T-cell (primary cell): ENCODE data around the gene LTB. TPM values are rescaled to one million over a fixed set of nuclear protein-coding genes. Genes with fewer than 3 reads are reported as not detected.

Experiments used
- ATAC-seq, 4 experiments: fragments of 200-7000 bp in 3 of 4; fragments of 150-1000 bp in 1 of 4; cut with Tn5 transposase; replicated peaks in 1 of 4; 1 replicate in 3 of 4; 2 replicates in 1 of 4; pipeline ENCODE4 v1.10.0; 2021; ENCODE audit warnings: moderate library complexity in 3 of 4, mild to moderate bottlenecking in 2 of 4, moderate number of reproducible peaks in 1 of 4
- CTCF ChIA-PET, 2 donors: fragments of 300-600 bp; sonication (Branson Sonifier 250); formaldehyde crosslinking; loops; one replicate each; lab custom pipeline; 2022; ENCODE audit warnings: antibody characterized with exemption in 2 of 2; lab: Charles Lee
- POLR2A ChIA-PET, 2 donors: fragments of 300-600 bp; sonication (Branson Sonifier 250); formaldehyde crosslinking; loops; one replicate each; lab custom pipeline; 2022; ENCODE audit warnings: antibody characterized with exemption in 2 of 2; lab: Charles Lee
- DNase-seq, 35 experiments: peaks; one replicate each; pipeline versions ENCODE4 v3.0.0 to v3.0.0-alpha.2; 2013 to 2023
- H3K27ac ChIP-seq: one replicate; pipeline ENCODE4 v1.5.1; 2013; ENCODE audit warnings: low read length
- H3K27me3 ChIP-seq, 2 experiments: replicated peaks in 1 of 2; 1 replicate in 1 of 2; 2 replicates in 1 of 2; pipeline versions ENCODE4 v1.6.1 to v1.7.0; 2013; ENCODE audit warnings: low read length in 1 of 2, mixed read lengths in 1 of 2; ENCODE audit not compliant: control insufficient read depth in 2 of 2, insufficient read depth in 2 of 2; ENCODE audit errors: extremely low read depth in 1 of 2
- H3K36me3 ChIP-seq, 2 donors: 1 replicate in 1 of 2; 2 replicates in 1 of 2; pipeline versions ENCODE4 v1.6.1 to v1.7.0; 2013; ENCODE audit warnings: low read length in 1 of 2; ENCODE audit not compliant: control insufficient read depth in 2 of 2, insufficient read depth in 1 of 2; ENCODE audit errors: extremely low read depth in 1 of 2
- H3K4me1 ChIP-seq, 2 experiments: 1 replicate in 1 of 2; 2 replicates in 1 of 2; pipeline versions ENCODE4 v1.6.1 to v1.7.0; 2013; ENCODE audit warnings: low read length in 2 of 2, mixed read lengths in 1 of 2; ENCODE audit not compliant: insufficient read depth in 2 of 2, control insufficient read depth in 1 of 2; ENCODE audit errors: extremely low read depth in 1 of 2
- H3K4me3 ChIP-seq, 2 donors: 1 replicate in 1 of 2; 2 replicates in 1 of 2; pipeline versions ENCODE4 v1.5.1 to v1.7.0; 2013; ENCODE audit warnings: mild to moderate bottlenecking in 2 of 2, low read length in 1 of 2, moderate library complexity in 1 of 2; ENCODE audit not compliant: control insufficient read depth in 1 of 2; ENCODE audit errors: extremely low read depth in 1 of 2
- H3K9me3 ChIP-seq: 2 replicates; pipeline ENCODE4 v1.7.0; 2013
- H3K27ac Mint-ChIP-seq, 2 donors: one replicate each; pipeline ENCODE4 v1.8.0; 2020 to 2021; ENCODE audit warnings: mild to moderate bottlenecking in 2 of 2, mixed read lengths in 2 of 2
- H3K27me3 Mint-ChIP-seq, 2 donors: one replicate each; pipeline ENCODE4 v1.8.0; 2021 to 2022; ENCODE audit warnings: mixed read lengths in 2 of 2
- H3K36me3 Mint-ChIP-seq: one replicate; pipeline ENCODE4 v1.8.0; 2021; ENCODE audit warnings: mixed read lengths
- H3K4me1 Mint-ChIP-seq, 3 donors: one replicate each; pipeline ENCODE4 v1.8.0; 2020 to 2022; ENCODE audit warnings: mixed read lengths in 3 of 3, mild to moderate bottlenecking in 1 of 3
- H3K4me3 Mint-ChIP-seq, 3 donors: one replicate each; pipeline ENCODE4 v1.8.0; 2020 to 2022; ENCODE audit warnings: mild to moderate bottlenecking in 3 of 3, mixed read lengths in 3 of 3, moderate library complexity in 3 of 3
- H3K9me3 Mint-ChIP-seq, 3 donors: one replicate each; pipeline ENCODE4 v1.8.0; 2020 to 2022; ENCODE audit warnings: mixed read lengths in 3 of 3
- WGBS: methylation state at CpG from one replicate; pipeline ENCODE4 v1.1.5; 2013; ENCODE audit warnings: missing lambda C conversion rate; ENCODE audit not compliant: insufficient coverage; 5-methylcytosine and 5-hydroxymethylcytosine counted together
- total RNA-seq, 35 experiments: library from RNA in 6 of 35; stranded (reverse) in 6 of 35; fragments of 120-200 nt in 1 of 35; gene quantifications; one replicate each; pipeline versions ENCODE4 v1.2.1 to v1.2.4 and lab custom pipeline; 2013 to 2026

The LTB gene
- total RNA-seq, 5 donors from 2014 or later (not counting 1 experiment from before 2014, with no cell fraction given) = 398 to 926 (median 813) TPM

DNA sequence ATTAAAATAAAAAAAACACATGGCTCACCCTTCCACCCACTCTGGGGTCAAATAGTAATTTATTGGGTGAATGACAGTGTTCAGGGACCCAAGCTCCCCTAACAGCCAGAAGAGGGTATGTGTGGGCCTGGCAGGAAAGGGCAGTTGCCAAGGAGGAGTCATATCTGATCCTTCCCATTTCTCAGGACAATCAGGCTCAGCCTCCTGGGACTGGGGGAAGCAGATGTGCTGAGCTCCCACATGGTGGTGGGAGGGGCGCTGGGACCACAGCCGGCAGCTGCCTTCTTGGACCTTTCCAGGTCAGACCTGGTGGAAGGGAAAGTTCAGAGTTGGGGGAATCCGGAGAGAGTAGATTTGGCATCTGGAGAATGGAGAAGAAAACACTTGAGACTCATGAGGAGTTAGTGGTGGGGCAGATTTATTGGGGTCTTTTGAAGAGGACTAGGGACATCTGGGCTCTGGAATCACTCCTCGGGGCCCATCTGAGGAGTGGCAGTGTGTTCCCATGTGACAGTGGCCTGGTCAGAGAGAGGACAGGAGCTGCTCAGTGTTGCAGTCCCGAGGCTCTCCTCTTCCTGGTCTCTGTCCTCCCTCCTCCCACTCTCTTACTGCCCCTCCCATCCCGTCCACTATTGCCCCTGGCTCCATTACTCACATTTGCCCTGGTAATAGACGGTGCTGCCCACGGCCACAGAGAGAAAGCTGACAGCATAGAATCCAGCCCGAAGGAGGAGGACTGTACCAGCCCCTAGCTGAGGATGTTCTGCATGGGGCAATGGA is 6.8 kb upstream of the LTB start:
- Histone ChIP-seq H3K4me3 (peak overlapping the region in 1 of 2 donors; percentile 1), H3K9me3 (no peaks in the 10 kb centered on the region), H3K36me3 (no peaks in the 10 kb centered on the region), H3K4me1 (peaks cover 54 to 80% of the 10 kb centered on the region in 2 experiments), H3K27ac (peak overlapping the region; percentile 86), H3K27me3 (no peaks in the 10 kb centered on the region)
- no peak overlapping the region for H3K4me3 Mint-ChIP-seq
- 88% methylated on average over 3 of the region's 9 CpGs for WGBS
- H3K9me3 Mint-ChIP-seq = no peaks in the 10 kb centered on the region
- CTCF ChIA-PET = interaction anchor here in 1 of 2 donors (3.0 kb wide), 1 partner anchor 9 kb away, joined by 13 read pairs; no protein-coding TSS in a partner anchor
- H3K27me3 Mint-ChIP-seq = no peaks in the 10 kb centered on the region
- H3K4me1 Mint-ChIP-seq = peaks cover 70 to 89% (median 80%) of the 10 kb centered on the region in 3 donors
- peak overlapping the region; percentile 90 to 92 for H3K27ac Mint-ChIP-seq
- DNase-seq (no peak), ATAC-seq (no peak)
- H3K36me3 Mint-ChIP-seq = no peaks in the 10 kb centered on the region
- POLR2A ChIA-PET = interaction anchor here in 1 of 2 donors (0.8 kb wide), 1 partner anchor 14 kb away, joined by 3 read pairs; the partner anchor contains the start of gene TNF

DNA sequence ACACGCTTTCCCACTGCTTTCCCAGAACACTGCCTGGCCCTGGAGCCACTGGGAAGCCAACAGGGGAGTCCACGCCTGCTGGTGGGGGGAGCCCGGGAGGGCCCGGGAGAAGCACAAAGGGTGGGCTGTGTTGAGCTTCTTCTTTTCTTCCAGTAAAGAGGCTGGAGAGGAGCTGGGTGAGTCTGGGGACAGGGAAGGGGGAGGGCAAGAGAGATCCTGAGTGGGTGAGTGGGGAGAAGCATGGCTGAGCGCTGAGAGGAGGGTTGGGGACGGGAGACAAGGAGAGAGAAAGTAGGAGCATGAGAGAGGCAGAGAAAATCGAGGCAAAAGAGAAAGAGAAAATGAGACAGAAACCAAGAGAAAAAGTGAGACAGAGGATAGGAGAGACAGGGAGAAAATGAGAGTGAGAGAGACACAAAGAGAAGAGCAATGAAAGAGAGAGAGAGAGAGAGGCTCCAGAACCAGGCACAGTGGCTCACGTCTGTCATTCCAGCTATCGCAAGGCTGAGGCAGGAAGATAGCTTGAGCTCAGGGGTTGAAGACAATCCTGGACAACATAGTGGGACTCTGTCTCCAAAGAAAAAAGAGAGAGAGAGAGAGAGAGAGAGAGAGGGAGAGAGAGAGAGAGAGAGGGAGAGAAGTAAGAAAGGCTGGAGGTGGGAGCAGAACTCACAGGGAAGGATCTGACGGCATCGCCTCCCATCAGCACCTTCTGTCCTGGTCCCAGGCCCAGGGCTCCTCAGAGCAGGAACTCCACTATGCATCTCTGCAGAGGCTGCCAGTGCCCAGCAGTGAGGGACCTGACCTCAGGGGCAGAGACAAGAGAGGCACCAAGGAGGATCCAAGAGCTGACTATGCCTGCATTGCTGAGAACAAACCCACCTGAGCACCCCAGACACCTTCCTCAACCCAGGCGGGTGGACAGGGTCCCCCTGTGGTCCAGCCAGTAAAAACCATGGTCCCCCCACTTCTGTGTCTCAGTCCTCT is 5.9 kb upstream of the LTB start:
- Mint-ChIP-seq H3K27me3 (no peaks in the 10 kb centered on the region), H3K4me1 (peaks cover 67 to 89% (median 83%) of the 10 kb centered on the region in 3 donors), H3K4me3 (peak overlapping the region; percentile 47 to 97 (median 60)), H3K27ac (peak overlapping the region; percentile 94 to 98), H3K9me3 (no peaks in the 10 kb centered on the region), H3K36me3 (no peaks in the 10 kb centered on the region)
- H3K36me3 ChIP-seq = no peaks in the 10 kb centered on the region
- no peak for ATAC-seq
- H3K4me1 ChIP-seq = peaks cover 55 to 80% of the 10 kb centered on the region in 2 experiments
- no peaks in the 10 kb centered on the region for H3K9me3 ChIP-seq
- H3K27ac ChIP-seq = peak overlapping the region; percentile 86
- ChIA-PET POLR2A (interaction anchor here (0.6 to 1.3 kb wide), 4 partner anchors 12 to 237 kb away, joined by 3 to 4 read pairs (median 3); partner anchors contain the start of gene TNF (in 1 of the 2)), CTCF (interaction anchor here (1.1 to 3.0 kb wide), 6 partner anchors 10 to 37 kb away, joined by 3 to 13 read pairs (median 5); partner anchors contain the start of gene TNF (in 1 of the 2))
- no peaks in the 10 kb centered on the region for H3K27me3 ChIP-seq
- no peak overlapping the region for H3K4me3 ChIP-seq
- no peak for DNase-seq
- WGBS = 28% methylated on average over 10 of the region's 12 CpGs

DNA sequence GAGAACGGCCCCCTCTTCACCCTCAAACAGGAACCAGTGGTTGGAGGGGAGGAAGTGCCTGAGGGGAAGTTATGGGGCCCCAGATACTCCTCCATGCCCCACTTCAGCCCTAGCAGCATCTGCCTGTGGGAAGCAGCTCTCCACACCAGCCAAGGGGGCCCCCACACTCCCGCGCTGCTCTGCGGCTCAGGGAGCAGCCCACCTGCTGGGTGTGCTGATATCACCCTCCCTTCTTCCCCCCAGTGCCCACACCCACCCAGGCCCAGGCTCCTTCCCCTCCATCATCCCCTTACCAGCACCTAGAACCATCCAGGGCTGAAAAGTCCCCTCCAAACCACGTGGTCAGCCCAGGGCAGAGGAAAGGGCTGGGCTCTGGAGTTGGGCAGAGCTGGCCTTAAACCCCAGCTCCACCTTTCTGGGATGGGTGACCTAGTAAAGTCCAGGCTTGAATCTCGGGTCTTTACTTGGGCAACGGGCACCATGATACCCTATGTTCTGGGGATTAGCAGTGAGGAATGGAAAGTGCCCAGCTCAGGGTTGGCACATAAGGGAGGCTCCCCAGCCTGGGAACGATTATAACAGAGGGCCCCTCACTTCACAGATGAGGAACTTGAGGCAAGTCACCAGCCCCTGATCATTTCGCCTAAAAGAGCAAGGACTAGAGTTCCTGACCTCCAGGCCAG is 4.5 kb upstream of the LTB start:
- ATAC-seq (peak; percentile 35 to 44 (median 40)), DNase-seq (peak in 15 of 35 experiments; percentile 22 to 57 (median 36))
- peaks cover 67 to 86% (median 79%) of the 10 kb centered on the region in 3 donors for H3K4me1 Mint-ChIP-seq
- no peaks in the 10 kb centered on the region for H3K9me3 Mint-ChIP-seq
- Histone ChIP-seq H3K9me3 (no peaks in the 10 kb centered on the region), H3K27me3 (no peaks in the 10 kb centered on the region), H3K36me3 (no peaks in the 10 kb centered on the region), H3K4me1 (peaks cover 47 to 82% of the 10 kb centered on the region in 2 experiments), H3K4me3 (peak overlapping the region; percentile 22 to 36), H3K27ac (peak overlapping the region; percentile 86)
- ChIA-PET POLR2A (interaction anchor here in 1 of 2 donors (0.6 kb wide), 1 partner anchor 1374 kb away, joined by 5 read pairs; no protein-coding TSS in a partner anchor), CTCF (interaction anchor here (0.5 to 8.3 kb wide), 9 partner anchors 9 to 212 kb away, joined by 3 to 167 read pairs (median 6); partner anchors contain the start of genes NCR3 (in 1 of the 2) and TNF (in 1 of the 2))
- H3K27me3 Mint-ChIP-seq = no peaks in the 10 kb centered on the region
- H3K27ac Mint-ChIP-seq = peak overlapping the region; percentile 94 to 98
- peak overlapping the region; percentile 44 to 97 (median 66) for H3K4me3 Mint-ChIP-seq
- WGBS = 32% methylated on average over 6 of the region's 9 CpGs
- H3K36me3 Mint-ChIP-seq = peaks cover 3% of the 10 kb centered on the region

DNA sequence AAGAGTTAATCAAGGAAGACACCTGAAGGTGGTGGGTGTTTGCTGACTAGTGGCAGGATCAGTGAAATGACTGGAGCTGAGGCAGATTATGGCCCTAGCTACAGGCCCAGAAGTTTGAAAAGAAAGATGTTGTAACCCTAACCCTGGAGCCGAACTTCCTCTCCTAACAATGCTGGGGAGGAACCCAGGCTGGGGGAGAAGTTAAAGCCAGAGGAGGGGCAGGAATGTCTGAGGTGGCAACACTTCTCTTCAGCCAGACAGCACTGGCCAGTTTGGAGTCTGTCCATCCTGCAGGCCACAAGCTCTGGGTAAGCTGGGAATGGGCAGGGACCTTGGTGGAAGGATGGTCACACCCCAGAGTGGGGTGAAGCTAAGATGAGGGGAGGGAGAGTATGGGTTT is 3.8 kb upstream of the LTB start, which contains the start of gene LST1:
TSS of gene LST1 (plus strand) at position 270 of the 400 bp plus-strand sequence. CDS start 1,023 bp downstream, outside the sequence.
- no peaks in the 10 kb centered on the region for H3K36me3 ChIP-seq
- DNase-seq = no peak
- peak within 1 kb of the TSS; percentile 22 to 36 for H3K4me3 ChIP-seq
- H3K27me3 Mint-ChIP-seq = no peaks in the 10 kb centered on the region
- H3K4me1 Mint-ChIP-seq = peaks cover 71 to 81% (median 77%) of the 10 kb centered on the region in 3 donors
- no peaks in the 10 kb centered on the region for H3K9me3 ChIP-seq
- no peak for ATAC-seq
- peaks cover 47 to 83% of the 10 kb centered on the region in 2 experiments for H3K4me1 ChIP-seq
- H3K27ac ChIP-seq = peak within 1 kb of the TSS; percentile 86
- POLR2A ChIA-PET = interaction anchor here (0.6 to 0.8 kb wide), 2 partner anchors 11 to 1374 kb away, joined by 4 to 5 read pairs; partner anchors contain the start of gene TNF (in 1 of the 2)
- H3K27me3 ChIP-seq = no peaks in the 10 kb centered on the region
- no CpG with 5 or more reads among the region's 1 CpG for WGBS
- H3K36me3 Mint-ChIP-seq = peaks cover 10% of the 10 kb centered on the region
- CTCF ChIA-PET = interaction anchor here in 1 of 2 donors (1.0 to 8.3 kb wide), 6 partner anchors 9 to 35 kb away, joined by 5 to 167 read pairs (median 6); partner anchors contain the start of genes NCR3 and TNF
- no peaks in the 10 kb centered on the region for H3K9me3 Mint-ChIP-seq
- peak within 1 kb of the TSS; percentile 44 to 97 (median 66) for H3K4me3 Mint-ChIP-seq
- peak within 1 kb of the TSS; percentile 94 to 98 for H3K27ac Mint-ChIP-seq

DNA sequence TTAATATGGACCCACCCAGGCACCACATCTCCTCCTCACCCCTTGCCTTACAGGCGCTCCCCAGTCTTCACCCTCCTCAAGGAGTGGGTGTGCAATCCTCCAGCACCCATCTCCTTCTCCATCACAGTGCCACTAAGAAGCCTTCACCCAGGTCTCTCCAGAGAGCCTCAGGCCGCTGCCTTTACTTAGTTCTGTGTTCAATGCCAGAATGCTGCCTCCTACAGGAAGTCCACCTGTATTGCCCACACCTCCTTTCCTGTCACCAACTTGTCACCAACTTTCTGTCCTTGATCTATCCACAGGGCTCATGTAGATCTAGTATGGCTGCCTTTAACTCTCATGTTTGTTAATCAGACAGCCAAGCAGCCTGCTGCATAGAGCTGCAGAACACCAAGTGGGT is 3.3 kb upstream of the LTB start:
- peak in 15 of 35 experiments; percentile 25 to 74 (median 44) for DNase-seq
- Mint-ChIP-seq H3K36me3 (peaks cover 14% of the 10 kb centered on the region), H3K27ac (peak overlapping the region; percentile 94 to 98), H3K27me3 (no peaks in the 10 kb centered on the region), H3K4me3 (peak overlapping the region; percentile 13 to 97 (median 40)), H3K9me3 (no peaks in the 10 kb centered on the region), H3K4me1 (peaks cover 74 to 78% (median 76%) of the 10 kb centered on the region in 3 donors)
- Histone ChIP-seq H3K4me3 (peak overlapping the region in 1 of 2 donors; percentile 22), H3K27ac (peak overlapping the region; percentile 86), H3K27me3 (no peaks in the 10 kb centered on the region), H3K4me1 (peaks cover 47 to 85% of the 10 kb centered on the region in 2 experiments), H3K9me3 (no peaks in the 10 kb centered on the region), H3K36me3 (no peaks in the 10 kb centered on the region)
- CTCF ChIA-PET = interaction anchor here in 1 of 2 donors (1.0 to 8.3 kb wide), 4 partner anchors 9 to 35 kb away, joined by 5 to 167 read pairs (median 18); partner anchors contain the start of gene NCR3
- WGBS = 65% methylated on average over 2 of the region's 2 CpGs
- POLR2A ChIA-PET = interaction anchor here in 1 of 2 donors (0.8 kb wide), 1 partner anchor 10 kb away, joined by 4 read pairs; the partner anchor contains the start of gene TNF
- ATAC-seq = peak in 1 of 4 experiments; percentile 8
